ENCODE data around the gene VPS72. TPM values are rescaled to one million over a fixed set of nuclear protein-coding genes. Genes with fewer than 3 reads are reported as not detected.
A peak's percentile ranks its signal among the peaks of the same experiment; 100 is the strongest.

Gene VPS72
- polyA plus RNA-seq, 1 donor (not counting 4 experiments of a cell fraction or from before 2014, with no cell fraction given) = 69.9 TPM

- Histone ChIP-seq H3K9ac (ENCODE audit: control insufficient read depth, extremely low read depth, insufficient read depth, low read length) (no peak overlapping the region), H3K27me3 (ENCODE audit: control insufficient read depth, extremely low read depth, insufficient read depth, low read length) (no peaks in the 10 kb centered on the region), H3K27ac (ENCODE audit: control insufficient read depth, insufficient read depth, low read length) (no peak overlapping the region), H4K20me1 (ENCODE audit: control insufficient read depth, extremely low read depth, insufficient read depth, low read length) (no peaks in the 10 kb centered on the region), H3K4me3 (ENCODE audit: control insufficient read depth in 2 of 3, extremely low read depth in 1 of 3, insufficient read depth in 2 of 3, low read depth in 1 of 3, low read length in 3 of 3) (no peak overlapping the region), H3K79me2 (ENCODE audit: control insufficient read depth, insufficient read depth, low read length) (peaks cover 9% of the 10 kb centered on the region), H3K4me1 (ENCODE audit: control insufficient read depth, extremely low read depth, insufficient read depth, low read length) (peaks cover 16% of the 10 kb centered on the region), H3K9me3 (ENCODE audit: control insufficient read depth, low read depth, low read length) (no peaks in the 10 kb centered on the region), H2AFZ (ENCODE audit: control insufficient read depth, low read length) (no peak overlapping the region), H3K9me1 (ENCODE audit: control insufficient read depth, extremely low read depth, insufficient read depth, low read length) (peaks cover 2% of the 10 kb centered on the region), H3K36me3 (ENCODE audit: control insufficient read depth in 2 of 2, extremely low read depth in 1 of 2, insufficient read depth in 2 of 2, low read length in 2 of 2) (peaks cover 16% of the 10 kb centered on the region in 2 experiments), H3K4me2 (ENCODE audit: control insufficient read depth, extremely low read depth, insufficient read depth, low read depth, low read length) (no peak overlapping the region)
- TF ChIP-seq EZH2 (IDR thresholded peaks at IDR 0.05; ENCODE audit: low read length) (no peak), CTCF (optimal IDR thresholded peaks at IDR 0.05 in 1 of 3, IDR thresholded peaks at IDR 0.05 in 1 of 3, conservative IDR thresholded peaks at IDR 0.05 in 1 of 3; ENCODE audit: extremely low read depth in 1 of 3, insufficient read depth in 2 of 3, low read length in 3 of 3) (no peak)
- dilution Hi-C loops (cut with MboI; ENCODE audit: extremely low pct_ligation_motif_present, low sequenced_read_pairs) = no loop called here
- FAIRE-seq = no peak
- DNase-seq (ENCODE audit: low read depth, low spot score) = no peak
These were observed 18.8 kb downstream of the VPS72 start for GRCh38 chr1:151171190-151171589.

- TF ChIP-seq CTCF (optimal IDR thresholded peaks at IDR 0.05 in 1 of 3, IDR thresholded peaks at IDR 0.05 in 1 of 3, conservative IDR thresholded peaks at IDR 0.05 in 1 of 3; ENCODE audit: extremely low read depth in 1 of 3, insufficient read depth in 2 of 3, low read length in 3 of 3) = no peak
- TF ChIP-seq EZH2 (IDR thresholded peaks at IDR 0.05; ENCODE audit: low read length) = no peak
- H3K9me1 ChIP-seq (ENCODE audit: control insufficient read depth, extremely low read depth, insufficient read depth, low read length) = peaks cover 2% of the 10 kb centered on the region
- peaks cover 18% of the 10 kb centered on the region for H3K79me2 ChIP-seq (ENCODE audit: control insufficient read depth, insufficient read depth, low read length)
- H3K9me3 ChIP-seq (ENCODE audit: control insufficient read depth, low read depth, low read length) = no peaks in the 10 kb centered on the region
- no peaks in the 10 kb centered on the region for H3K27me3 ChIP-seq (ENCODE audit: control insufficient read depth, extremely low read depth, insufficient read depth, low read length)
- dilution Hi-C loops (cut with MboI; ENCODE audit: extremely low pct_ligation_motif_present, low sequenced_read_pairs) = no loop called here
- no peak overlapping the region for H2AFZ ChIP-seq (ENCODE audit: control insufficient read depth, low read length)
- H3K4me1 ChIP-seq (ENCODE audit: control insufficient read depth, extremely low read depth, insufficient read depth, low read length) = peaks cover 15% of the 10 kb centered on the region
- peak overlapping the region; percentile 83 for H3K27ac ChIP-seq (ENCODE audit: control insufficient read depth, insufficient read depth, low read length)
- no peaks in the 10 kb centered on the region for H4K20me1 ChIP-seq (ENCODE audit: control insufficient read depth, extremely low read depth, insufficient read depth, low read length)
- H3K9ac ChIP-seq (ENCODE audit: control insufficient read depth, extremely low read depth, insufficient read depth, low read length) = peak overlapping the region; percentile 88
- peaks cover 3 to 12% of the 10 kb centered on the region in 2 experiments for H3K36me3 ChIP-seq (ENCODE audit: control insufficient read depth in 2 of 2, extremely low read depth in 1 of 2, insufficient read depth in 2 of 2, low read length in 2 of 2)
- FAIRE-seq (no peak), DNase-seq (ENCODE audit: low read depth, low spot score) (no peak)
- H3K4me2 ChIP-seq (ENCODE audit: control insufficient read depth, extremely low read depth, insufficient read depth, low read depth, low read length) = peak overlapping the region; percentile 91
- peak overlapping the region; percentile 65 to 94 (median 68) for H3K4me3 ChIP-seq (ENCODE audit: control insufficient read depth in 2 of 3, extremely low read depth in 1 of 3, insufficient read depth in 2 of 3, low read depth in 1 of 3, low read length in 3 of 3)
These were observed 22.9 kb downstream of the VPS72 start for GRCh38 chr1:151167116-151167515.

Measured in keratinocyte (primary cell).